Dermis blood vessel endothelial cell (primary cell): Measurements from ENCODE around the gene TRIO. TPM values are rescaled to one million over a fixed set of nuclear protein-coding genes. Genes with fewer than 3 reads are reported as not detected.

Experiments
- DNase-seq: peaks from one replicate; pipeline ENCODE4 v3.0.0; 2010
- total RNA-seq: library from RNA; depleted of rRNA; stranded (reverse); fragments of >200 nt; gene quantifications from 2 replicates; pipeline ENCODE4 v1.2.3, GENCODE V29; 2014

Gene TRIO
- total RNA-seq, 1 donor from 2014 or later, result 190 TPM

DNA sequence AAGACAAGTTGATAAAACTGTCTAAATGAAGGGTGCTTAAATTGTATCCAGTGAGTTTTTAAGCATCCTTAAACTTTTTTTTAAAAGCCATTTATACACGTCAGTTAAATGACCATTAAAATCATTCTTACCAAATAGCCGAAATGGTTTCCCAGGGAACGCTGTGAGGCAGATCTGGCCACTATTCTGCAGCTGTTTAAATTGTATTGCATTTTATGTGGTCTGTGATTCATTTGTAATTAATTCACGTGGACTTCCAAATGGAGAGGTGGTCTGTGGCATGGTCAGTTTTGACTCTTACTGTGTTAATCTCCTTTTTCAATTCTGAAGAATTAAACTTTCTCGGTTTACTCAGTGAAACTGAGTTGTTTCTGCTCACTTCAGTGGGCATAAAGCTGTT, 324.7 kb downstream of the TRIO start:
- DNase-seq, result no peak

DNA sequence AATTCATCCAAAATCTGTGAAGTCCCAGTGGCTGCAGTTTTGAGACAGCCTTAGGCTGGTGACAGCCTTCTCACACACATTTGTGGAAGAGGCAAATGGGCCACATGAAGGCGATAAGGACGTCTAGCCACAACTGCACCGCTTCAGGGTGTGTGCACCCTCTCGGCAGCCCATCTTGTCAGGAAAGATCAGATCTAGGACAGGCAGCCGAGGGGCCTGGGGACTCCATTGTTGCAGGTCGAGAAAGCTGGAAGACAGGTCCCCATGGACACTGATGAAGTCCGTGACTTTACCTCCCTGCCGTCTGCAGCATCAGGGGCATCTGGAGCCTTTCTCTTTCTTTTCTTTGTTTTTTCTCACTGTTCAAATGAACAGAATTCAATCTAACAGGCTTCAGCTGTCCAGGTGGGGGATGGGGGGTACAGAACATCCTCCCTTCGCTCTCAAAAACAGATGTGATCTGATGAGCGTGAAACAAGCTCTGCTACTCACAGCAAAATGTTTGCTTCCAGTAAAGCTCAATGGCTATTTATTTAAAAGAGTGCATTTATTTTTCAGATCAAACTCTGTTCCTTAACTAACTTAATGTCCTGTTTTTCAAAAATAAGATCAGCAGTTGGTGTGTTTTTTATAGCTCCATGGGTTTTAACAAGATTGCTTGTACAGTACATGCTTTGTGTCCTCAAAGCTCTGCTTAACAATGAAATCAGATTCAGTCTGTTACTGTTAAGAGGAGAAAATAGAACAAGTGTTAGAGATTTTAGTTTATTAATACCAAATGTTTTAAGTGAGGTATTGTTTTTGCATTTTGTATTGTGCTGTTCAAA, 326.6 kb downstream of the TRIO start:
- no peak for DNase-seq

DNA sequence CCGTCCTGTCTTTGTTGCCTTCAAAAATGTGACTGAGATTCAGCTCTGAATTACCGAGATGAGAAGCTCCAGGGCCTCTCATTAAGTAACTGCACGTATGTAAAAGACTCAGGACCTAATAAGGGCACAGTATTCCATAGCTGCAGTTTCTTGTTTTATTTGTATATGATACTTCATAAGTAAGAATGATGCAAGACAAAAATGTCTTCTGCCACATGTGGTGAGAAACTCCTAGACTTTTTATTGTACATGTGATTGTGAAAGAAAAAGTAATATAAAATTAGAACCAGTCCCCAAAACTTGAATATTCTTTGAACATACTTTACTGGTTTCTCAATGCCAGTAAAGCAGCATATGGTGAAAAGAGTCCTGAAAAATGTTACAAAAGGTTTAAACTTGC, 328.4 kb downstream of the TRIO start:
- no peak for DNase-seq

DNA sequence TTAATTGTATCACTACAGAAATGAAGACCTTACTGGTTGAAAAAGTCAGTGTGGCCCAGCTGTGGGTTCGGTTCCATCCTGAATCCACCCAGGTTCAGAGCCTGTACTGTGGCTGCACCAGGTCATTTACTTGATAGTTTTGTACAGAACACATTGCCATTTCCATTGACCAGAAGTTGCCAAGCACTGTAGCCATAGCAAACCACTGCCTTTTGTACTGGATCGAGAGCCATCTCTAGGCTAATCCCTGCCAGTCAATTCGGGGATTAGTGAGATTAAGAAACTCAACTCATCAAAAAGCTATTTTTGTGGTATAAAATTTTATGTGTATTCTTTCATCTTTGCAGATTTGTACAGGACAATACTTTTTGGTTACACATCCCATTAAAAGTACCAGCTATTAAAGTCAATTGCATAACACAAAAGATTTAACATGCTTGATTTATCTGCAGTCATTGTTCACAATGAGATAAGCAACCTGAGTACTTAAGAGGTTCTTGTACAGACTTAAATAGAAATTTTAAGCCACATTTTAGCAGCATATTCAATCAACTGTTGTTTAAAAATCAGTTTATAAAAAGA, 329.9 kb downstream of the TRIO start:
- DNase-seq, result no peak

DNA sequence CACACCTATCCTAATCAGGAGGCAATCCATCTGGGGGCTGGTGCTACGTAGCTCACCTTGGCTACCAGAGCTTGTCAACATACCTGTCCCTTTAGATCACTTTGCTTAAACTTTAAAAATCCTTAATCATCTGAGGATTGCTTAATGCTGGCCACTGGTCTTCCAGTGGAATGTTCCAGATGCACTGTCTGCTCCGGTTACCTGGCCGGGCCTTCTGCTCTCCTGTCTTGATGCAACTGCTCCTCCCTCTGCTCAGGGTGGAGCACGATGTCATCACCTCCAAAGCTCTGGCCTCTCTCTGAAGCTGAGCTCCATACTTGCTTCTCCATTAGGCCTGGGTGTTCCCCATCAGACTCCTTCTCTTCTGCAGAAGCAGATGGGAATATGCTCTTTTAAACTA, 331.9 kb downstream of the TRIO start:
- DNase-seq, result no peak

DNA sequence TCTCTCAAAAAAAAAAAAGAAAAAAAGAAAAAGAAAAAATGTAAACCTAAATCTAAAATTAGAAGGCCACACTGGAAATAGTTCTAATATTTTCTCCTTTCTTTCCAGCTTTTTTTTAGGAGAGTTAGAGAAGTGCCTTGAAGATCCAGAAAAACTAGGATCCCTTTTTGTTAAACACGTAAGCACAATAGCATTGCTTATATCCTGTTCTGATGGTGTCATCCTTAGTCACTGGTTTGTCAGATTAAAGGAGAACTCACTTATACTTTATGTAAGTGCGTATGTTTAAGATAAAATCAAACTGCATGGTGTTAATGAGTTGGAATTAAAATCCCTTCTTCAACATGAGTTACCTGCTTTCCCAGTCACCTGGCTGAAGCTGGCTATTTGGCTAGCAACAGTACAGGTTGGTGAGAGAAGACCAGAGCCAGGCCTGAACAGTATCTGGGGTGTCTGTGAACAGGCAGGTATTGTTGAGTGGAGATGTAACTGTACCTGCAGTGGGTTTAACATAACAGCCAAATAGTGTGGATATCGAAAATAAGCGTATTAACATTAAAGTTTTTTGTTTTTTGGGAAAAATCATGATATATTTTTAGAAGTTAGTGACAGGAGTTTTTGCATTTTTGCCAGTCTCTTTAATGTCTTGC, 333.8 kb downstream of the TRIO start:
- DNase-seq, result peak; percentile 62

DNA sequence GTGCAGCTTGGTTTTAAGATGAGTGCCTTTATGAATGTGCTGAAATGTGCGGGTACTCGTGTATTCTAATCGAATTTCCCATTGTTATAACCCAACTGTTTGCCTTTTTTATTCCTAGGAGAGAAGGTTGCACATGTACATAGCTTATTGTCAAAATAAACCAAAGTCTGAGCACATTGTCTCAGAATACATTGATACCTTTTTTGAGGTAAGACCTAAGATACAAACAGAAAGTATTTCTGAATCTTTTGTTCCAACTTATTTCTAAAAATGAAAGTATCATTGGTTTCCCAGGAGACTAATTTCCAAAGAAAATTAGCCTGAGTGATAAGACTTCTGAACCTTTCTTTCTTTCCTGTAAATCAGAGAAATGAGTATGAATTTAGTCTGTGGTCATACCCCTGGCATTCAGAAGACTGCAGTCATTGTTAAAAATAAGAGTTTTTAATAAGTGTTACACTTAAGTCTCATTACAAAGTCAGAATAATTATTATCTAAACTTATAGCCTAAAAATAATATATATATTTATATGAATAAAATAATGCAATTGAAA, 336.1 kb downstream of the TRIO start:
- DNase-seq, result no peak

DNA sequence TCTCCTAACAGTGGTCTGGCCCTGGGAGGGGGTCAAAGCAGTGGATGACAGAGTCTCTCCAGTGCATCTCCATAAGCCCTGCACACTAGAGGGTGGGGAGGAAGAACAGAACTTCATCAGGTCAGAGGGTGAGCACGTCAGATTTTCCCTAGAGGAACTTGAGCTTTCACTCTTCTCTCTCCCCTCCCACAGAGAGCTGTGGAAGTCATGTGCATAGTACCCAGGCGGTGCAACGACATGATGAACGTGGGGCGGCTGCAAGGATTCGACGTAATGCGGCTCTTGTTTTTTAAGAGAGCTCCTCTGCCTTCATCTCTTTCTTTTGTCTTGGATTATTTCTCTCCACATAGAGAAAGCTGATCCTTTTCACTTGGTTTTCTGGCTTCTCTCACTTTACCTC, 338.2 kb downstream of the TRIO start:
- no peak for DNase-seq

DNA sequence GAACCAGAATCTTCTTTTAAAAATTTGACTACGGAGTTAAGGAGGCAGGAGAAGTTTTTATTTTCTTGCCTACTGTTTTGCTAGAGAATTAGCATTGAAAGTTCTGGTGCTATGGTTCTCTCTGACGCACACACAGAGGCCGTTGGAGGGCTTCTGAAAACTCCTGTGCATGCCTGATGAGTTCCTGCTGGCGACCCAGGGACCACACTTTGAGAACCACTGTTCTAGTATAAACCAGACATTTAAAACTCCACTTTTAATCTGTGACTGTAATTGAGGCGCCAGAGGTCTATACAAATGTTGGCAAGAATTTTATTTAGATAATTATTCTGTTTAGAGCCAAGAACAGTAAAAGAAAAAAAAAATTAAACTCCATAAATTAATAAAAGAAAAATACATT, 338.9 kb downstream of the TRIO start:
- DNase-seq, result no peak

DNA sequence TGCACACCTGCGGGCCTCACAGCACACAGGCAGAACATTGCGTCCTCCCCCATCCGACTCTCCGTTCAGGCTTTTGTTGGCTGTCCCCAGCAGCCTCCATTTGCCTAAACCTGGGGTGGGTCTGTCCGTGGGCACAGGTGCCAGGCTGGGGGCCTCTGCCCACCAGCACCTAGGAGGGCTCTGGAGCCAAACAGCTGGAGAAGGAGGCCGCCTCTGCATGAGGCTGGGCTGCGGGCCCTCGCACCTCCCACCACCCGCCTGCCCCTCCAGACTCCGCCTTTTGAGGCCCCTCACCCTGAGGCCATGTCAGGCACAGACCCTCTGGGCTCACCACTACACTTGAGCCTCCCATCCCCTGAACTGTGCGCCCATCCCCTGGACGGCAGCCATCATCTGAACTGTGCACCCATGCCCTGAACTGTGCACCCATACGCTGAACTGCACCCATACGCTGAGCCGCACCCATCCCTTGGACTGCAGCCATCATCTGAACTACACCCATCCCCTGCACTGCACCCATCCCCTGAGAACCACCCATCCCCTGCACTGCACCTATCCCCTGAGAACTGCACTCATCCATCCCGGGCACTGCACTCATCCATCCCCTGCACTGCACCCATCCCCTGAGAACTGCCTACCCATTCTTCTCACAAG, 340.5 kb downstream of the TRIO start:
- no peak for DNase-seq

DNA sequence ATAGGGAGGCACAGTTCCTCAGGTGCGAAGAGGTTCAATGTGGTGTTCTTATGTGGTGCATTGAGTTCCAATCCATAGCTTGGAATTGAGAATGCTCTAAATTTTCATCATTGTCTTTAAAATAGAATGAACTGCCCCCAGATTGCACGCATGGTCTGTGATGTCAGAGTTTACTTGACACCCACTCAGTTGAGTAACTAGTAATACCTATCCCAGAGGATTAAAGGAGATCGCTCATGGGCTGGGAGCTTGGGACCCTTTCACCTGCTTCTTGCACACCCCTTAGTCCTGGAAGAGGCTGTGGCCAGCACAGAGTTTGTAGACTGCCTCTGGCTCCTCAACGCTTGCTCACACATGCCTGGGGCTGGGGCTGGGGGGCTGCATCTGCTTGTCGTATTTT, 343.3 kb downstream of the TRIO start:
- no peak for DNase-seq

DNA sequence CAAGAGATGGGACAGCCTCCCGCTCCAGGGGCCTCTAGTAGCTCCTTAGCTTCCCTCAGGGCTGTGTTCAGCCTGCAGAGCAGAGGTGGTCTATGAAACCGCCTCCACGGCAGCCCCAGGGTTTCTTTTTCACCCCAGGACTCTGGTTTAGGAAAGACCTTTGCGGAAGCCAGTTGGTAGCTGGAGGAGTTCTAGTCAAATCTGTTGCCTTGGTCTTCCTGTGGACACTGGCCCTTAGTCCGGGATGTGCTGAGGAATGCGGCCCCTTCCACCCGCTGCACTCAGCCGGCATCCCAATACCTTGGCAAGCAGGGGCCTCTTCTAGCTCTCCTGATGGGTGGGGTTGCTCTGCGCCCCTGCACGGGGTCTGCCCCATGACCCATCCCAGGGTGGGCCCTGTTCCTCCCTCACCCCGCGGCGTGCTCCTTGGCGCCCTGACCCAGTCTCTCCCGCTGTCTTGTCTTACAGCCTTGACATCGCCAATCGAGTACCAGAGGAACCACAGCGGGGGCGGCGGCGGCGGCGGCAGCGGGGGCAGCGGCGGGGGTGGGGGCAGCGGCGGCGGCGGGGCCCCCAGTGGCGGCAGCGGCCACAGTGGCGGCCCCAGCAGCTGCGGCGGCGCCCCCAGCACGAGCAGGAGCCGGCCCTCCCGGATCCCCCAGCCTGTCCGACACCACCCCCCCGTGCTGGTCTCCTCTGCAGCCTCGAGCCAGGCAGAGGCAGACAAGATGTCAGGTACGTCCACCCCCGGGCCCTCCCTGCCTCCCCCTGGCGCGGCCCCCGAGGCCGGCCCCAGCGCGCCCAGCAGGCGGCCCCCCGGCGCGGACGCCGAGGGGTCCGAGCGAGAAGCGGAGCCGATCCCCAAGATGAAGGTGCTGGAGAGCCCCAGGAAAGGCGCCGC, 344.1 kb downstream of the TRIO start:
- DNase-seq, result no peak

DNA sequence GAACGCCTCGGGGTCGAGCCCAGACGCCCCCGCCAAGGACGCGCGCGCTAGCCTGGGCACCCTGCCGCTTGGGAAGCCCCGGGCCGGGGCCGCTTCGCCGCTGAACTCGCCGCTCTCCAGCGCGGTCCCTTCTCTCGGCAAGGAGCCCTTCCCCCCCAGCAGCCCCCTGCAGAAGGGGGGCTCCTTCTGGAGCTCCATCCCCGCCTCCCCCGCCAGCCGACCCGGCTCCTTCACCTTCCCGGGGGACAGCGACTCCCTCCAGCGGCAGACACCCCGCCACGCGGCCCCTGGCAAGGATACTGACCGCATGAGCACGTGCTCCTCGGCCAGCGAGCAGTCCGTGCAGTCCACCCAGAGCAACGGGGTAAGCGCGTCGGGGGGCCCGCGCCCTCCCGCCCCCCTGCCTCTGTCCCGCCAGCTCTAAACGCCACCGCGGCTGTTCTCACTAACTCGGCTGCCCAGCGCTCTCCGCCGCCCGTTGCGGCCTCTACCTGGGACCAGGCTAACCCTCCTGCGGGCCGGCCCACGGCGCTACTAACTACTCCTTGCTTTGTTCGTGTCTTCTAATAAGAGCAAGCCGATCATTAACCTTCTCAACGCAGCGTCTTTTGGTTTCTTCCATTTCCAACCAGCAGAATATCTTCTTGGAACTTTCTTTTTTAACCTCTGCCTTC, 344.9 kb downstream of the TRIO start:
- no peak for DNase-seq

DNA sequence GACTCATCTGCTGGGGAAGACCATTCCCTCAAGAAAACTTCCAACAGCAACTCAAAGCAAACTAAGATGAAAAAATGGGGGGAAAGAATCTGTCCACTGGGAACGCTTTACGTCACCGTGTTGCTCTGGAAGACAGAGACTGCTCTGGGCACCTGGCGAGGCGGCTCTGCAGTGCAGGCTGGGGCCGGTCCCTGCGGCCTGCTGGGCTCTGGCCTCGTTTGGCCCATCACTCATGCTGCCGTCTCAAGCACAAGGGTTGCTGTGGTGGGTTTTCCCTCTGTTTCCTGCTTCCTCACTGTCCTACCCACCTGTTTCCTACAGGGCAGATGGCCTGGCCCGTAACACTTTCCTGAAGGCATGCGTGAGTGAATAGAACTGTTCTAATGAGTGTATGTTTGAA, 345.6 kb downstream of the TRIO start:
- DNase-seq, result no peak

DNA sequence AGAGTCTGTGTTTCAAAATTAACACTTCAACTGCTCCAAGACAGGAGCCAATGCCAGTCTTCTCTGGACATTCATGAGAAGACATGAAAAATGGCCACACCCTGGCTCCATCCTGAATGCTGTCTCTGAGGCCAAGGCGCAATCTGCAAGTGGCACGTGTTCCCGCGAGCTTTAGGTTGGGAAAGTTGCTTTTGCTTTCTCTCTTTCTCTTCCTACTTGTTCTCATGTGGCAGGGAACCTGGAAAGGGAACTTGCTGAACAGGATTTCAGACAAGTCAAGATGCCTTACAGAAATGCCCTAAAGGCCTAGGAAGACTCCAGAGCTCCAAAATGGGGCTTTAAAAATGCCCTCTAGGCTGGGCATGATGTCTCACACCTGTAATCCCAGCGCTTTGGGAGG, 346.5 kb downstream of the TRIO start:
- no peak for DNase-seq

DNA sequence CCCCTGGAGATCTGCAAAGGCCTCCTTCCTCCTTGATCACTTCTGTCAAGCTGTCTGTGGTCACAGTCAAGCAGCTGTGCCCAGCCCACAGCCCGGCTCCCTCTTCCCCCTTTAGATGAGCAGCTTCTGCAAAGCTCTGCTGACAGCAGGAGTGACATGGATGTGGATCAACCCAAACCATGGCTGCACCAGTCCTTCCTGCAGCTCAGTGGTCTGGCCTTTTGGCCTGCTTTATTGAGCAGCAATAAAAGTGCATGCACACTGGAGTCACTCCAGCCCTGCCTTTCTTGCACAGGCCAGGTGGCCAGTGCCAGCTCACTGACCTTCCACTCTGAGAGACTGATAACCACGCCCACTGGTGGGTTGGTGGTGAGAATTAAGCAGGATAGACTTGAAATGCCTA, 347.2 kb downstream of the TRIO start:
- no peak for DNase-seq

DNA sequence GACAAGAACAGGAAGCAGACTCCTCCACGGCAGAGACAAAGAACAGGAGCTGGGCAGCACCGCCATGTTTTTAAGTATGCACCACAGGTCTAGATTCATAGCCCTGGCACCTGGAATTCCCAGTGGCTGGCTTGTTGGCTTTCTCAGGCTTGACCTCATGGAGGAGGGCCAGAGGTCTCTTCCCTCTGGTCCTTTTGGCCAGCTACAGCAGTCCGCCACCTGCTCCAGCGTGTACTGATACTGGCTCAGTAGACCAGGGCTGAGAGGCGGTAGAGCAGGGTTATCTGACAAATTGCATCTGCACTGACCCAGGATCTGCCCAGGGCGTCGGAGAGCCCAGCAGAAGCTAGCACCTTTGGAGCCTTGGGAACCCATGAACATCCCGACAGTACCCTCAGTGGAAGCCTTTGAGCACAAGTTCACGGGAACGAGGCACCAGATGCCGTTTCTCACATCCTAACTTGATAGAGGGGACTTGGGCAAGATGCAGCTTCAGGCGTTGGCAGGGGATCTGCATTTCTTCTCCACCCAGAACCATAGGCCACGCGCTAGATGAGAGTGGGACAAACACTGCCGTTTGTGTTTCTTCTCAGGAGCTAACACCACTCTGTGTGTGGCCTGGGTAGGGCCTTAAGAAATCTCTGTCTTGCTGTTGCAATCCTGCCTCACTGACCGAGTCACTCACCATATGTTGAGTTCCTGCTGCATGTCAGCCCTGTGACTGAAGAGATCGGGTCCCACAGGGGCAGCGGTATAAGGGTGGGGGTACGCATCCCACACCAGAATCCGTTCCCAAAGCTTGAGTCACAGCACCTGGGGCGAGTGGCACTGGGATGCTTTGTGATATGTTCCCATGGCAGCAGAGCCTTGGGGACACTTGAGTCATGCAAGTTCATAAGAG, 348.1 kb downstream of the TRIO start:
- no peak for DNase-seq

DNA sequence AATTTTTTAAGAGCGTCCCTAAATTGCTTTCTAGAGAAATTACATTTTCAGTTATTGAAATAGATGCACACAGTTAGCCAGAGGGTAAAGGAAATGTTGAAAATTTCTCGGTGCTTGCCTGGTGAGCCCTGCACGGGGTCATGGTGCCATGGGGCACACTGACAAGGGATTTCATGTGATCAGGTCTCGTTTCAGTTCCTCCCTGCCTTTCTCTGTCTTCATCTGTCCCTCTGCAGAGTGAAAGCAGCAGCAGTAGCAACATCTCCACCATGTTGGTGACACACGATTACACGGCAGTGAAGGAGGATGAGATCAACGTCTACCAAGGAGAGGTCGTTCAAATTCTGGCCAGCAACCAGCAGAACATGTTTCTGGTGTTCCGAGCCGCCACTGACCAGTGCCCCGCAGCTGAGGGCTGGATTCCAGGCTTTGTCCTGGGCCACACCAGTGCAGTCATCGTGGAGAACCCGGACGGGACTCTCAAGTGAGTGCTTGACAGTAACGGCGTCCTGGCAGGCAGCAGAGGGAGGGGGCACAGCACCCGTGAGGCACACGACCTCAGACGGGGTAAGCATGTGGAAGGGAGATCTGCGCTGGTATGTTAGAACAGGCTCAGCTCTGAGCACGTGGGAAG, 349.3 kb downstream of the TRIO start:
- no peak for DNase-seq

DNA sequence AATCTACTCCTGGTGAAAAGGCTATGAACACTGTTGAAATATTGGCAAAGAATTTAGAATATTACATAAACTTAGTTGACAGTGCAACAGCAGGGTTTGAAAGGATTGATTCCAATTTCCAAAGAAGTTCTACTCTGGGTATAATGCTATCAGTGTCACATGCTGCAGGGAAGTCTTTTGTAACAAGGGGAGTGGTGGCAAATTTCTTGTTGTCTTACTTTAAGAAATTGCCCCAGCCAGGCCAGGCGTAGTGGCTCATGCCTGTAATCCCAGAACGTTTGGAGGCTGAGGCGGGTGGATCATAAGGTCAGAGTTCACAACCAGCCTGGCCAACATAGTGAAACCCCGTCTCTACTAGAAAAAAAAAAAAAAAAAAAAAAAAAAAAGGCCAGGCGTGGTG, 352.2 kb downstream of the TRIO start:
- no peak for DNase-seq

DNA sequence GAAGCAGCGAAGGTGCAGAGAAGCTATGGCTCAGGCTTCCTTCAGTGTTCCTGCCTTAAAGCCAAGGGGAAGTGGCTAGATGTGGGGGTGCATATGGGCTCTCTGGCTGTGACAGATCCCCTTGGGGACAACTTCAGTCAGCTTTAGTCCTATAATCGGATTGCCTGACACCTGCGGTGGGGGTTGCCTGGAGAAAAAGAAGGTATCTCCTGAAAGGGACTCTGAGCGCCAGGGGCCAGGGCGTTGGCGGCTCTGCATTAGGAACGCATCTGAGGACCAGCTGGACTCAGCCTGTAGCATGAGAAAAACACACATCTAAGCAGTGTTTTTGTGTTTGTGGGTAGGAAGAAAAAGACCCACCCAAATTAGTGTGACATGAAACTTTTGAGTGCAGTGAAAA, 354.2 kb downstream of the TRIO start:
- no peak for DNase-seq
